HG02885 (cell line): ENCODE data around the gene TP63.
A peak's percentile ranks its signal among the peaks of the same experiment; 100 is the strongest.
"Not testable (repeated sequence)": the region's sequence is repeated elsewhere in the genome, so short reads cannot be mapped to it uniquely, and the experiment has no call there.

Experiments used
- ATAC-seq: cut with Tn5 transposase; IDR thresholded peaks from one replicate; pipeline ENCODE4 v1.9.1; 2021; ENCODE audit warnings: mild to moderate bottlenecking; ENCODE audit not compliant: unreplicated experiment, poor library complexity

The TP63 gene

GRCh38 chr3:189625071-189625470 lies 6.1 kb upstream of the TP63 start:
- ATAC-seq = no peak

- ATAC-seq = no peak
These were observed 5.6 kb upstream of the TP63 start for GRCh38 chr3:189625572-189625971.

GRCh38 chr3:189626286-189626685 lies 4.9 kb upstream of the TP63 start:
- ATAC-seq = no peak

DNA sequence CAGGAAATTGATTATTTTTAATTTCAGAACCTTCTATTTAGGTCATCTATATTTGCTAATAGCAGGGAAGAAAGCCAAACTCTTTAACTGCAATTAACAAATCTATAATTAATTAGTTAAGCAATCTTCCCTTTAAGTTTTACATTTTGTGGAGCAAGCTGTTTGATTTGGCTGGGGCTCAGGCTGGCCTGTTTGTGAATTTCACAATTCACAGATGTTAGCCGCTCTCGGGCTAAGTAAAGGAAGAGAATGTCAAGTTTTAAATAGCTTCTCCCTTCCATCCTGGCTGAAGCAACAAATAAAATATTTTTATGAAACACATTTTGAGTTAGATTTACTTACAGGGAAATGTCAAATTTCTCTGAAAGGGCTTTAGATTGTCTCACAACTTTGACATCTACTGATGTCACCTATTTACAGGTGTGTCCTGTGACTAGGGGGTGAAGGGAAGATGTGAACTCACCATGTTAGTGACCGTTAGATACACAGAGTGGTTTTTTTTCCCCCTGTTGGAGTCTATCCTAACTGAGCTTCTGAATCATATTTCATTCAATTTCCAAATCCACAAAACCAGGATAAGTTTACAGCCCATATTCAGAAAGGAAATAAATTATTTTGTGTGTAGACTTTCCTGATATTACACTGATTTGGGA lies 1.3 kb upstream of the TP63 start:
- no peak for ATAC-seq

- peak; percentile 50 for ATAC-seq
These were observed 319 bp upstream of the TP63 start for GRCh38 chr3:189630767-189631372.

DNA sequence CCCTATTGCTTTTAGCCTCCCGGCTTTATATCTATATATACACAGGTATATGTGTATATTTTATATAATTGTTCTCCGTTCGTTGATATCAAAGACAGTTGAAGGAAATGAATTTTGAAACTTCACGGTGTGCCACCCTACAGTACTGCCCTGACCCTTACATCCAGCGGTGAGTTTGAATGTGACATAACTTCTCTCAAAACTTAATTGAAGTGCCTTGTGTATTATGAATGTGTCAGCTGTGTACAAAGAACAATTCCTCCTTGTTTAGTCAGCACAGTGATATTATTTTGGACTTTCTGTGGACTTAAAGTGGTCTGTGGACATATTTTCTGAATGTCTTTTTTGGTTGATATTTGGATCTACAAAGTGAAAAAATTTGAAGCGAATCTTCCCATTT lies 220 bp downstream of the TP63 start:
- no peak for ATAC-seq

DNA sequence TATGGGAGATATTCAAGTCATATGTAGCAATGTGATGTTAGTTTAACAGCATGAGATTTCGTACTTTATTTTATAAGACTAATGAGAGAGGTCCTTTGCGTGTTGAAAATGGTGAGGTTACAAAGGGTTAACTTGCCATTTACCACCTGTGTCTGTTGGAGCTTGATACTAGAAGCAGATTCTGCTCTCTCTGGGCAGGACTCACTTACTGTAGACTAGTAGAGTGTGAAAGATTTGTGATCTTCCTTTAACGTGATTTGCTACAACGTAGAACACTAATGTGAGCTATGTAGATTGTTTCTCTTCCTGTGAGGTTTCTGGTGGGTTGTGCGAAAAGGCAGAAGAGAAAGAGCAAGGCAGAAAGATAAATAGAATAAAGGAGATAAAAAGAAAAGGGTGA lies 1.1 kb downstream of the TP63 start:
- peak; percentile 50 for ATAC-seq

GRCh38 chr3:189635339-189635738 lies 4.2 kb downstream of the TP63 start:
- no peak for ATAC-seq

GRCh38 chr3:189636048-189636447 lies 4.9 kb downstream of the TP63 start:
- no peak for ATAC-seq

DNA sequence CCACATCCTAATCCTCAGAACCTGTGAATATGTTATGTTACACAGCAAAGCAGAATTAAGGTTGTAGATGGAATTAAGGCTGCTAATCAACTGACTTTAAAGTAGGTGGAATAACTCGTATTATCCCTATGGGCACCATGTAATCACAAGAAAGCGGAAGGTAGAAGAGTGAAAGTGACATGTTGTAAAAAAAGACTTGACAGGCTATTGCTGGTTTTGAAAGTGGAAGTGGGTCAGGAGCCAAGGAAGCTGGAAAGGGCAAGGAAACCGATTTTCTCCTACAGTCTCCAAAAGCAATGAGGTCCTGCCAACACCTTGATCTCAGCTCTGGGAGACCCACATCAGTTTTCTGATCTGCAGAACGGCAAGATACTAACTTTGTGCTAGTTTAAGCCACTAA lies 6.6 kb downstream of the TP63 start:
- no peak for ATAC-seq

GRCh38 chr3:189638276-189639031 lies 7.3 kb downstream of the TP63 start:
- ATAC-seq = peak; percentile 47

DNA sequence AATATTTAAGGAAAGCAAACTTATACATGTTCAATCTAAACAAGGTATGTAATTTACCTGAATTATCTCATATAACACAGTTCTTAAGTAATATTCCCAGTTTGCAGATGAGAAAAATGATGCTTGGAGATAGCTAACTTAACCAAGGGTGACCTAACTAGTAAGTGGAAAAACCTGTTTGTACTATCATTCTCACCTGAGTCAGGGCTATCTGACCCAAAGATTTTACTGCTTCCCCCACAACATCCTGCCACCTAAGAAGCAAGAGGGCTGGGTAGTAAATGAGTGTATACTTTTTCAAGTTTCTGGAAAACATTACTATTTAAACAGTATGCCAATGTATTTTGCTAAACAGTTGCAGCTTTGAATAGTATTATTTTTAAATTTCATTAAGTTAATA lies 10.6 kb downstream of the TP63 start:
- peak; percentile 69 for ATAC-seq

DNA sequence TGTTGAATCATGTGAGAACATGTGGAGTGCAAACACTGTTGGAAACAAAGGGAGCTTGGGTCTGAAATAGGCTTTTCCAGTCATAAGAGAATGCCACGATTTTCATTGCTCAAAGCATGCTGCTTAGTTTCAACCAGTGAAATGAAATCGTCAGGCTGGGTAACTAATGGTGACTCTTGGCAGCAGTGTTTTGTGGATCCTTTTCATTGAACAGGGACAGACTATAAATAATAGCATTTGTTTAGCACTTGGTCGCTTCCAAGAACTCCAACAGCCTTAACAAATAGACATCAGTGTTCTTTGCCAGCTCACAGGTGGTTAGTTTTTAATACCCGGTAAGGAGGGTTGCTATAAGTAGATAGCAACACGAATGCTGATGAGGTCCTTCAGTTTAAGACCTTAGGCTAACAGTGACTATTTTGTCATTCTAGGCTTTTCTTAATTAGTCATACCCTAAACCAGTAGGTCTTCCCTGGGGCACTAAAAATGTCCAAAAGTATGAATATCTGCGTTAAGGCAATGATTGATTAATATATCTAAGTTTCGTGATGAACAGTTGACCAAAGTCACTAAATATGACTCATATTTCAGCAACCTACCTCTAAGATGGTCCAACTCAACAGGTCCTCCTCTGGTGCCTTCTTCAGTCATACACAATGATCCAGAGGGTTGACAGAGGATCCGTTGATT lies 15.8 kb downstream of the TP63 start:
- no peak for ATAC-seq

DNA sequence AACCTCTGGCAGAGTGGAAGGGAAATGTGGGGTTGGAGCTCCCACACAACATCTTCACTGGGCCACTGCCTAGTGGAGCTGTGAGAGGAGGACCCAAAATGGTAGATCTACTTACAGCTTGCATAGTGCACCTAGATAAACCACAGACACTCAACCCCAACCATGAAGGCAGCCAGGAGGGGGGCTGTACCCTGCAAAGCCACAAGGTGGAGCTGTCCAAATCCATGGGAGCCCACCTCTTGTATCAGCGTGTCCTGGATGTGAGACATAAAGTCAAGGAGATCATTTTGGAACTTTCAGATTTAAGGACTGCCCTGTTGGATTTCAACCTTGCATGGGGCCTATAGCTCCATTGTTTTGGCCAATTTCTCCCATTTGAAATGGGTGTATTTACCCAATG lies 20.9 kb downstream of the TP63 start:
- no peak for ATAC-seq

DNA sequence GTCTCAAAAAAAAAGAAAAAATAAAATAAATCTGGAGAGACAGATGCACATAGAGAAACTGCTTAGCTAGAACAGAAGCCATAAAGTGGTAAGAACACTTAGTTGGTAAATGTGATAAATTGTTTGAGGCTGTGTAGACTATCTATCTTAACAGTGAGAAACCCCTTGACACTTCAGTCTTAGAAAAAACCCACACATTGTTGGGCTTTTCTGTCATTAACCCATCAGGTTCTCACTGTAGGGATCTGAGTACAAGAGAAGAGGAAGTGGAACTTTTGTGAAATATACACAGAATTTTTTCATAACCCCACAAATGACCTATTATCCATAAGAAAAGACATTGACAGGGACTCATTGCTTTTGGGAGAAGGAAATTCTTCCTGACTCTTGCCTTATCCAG lies 24.4 kb downstream of the TP63 start:
- ATAC-seq = no peak

- no peak for ATAC-seq
These were observed 28.4 kb downstream of the TP63 start for GRCh38 chr3:189659571-189659970.

DNA sequence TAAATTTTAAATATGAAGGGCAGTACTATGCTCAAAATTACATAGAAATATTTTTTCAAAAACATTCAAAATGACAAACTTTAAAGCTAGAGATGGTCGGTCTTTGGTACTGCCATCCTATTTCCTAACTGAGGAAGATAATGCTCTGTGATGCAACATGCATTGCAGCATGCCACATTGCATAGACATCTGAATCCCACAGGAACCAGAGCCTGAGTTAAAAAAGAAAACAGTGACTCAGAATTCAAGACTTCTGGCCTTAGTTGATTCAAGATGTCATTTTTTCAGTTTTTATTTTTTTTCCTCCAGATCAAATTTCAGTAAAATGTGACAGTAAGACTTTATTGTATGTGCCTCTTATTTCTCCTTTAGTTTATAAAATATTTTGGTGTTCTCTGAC lies 33.1 kb downstream of the TP63 start:
- no peak for ATAC-seq

DNA sequence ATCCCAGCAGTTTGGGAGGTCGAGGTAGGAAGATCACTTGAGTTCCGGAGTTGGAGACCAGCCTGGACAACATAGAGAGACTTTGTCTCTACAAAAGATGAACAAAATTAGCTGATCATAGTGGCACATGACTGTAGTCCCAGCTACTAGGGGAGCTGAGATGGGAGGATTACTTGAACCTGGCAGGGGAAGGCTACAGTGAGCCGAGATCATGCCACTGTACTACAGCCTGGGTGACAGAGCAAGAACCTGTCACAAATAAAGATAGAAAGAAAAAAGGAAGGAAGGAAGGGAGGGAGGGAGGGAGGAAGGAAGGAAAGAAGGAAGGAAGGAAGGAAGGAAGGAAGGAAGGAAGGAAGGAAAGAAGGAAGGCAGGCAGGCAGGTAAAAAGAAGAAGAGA lies 41.2 kb downstream of the TP63 start:
- not testable (repeated sequence) for ATAC-seq

- peak; percentile 87 for ATAC-seq
These were observed 42.3 kb downstream of the TP63 start for GRCh38 chr3:189673535-189673934.

DNA sequence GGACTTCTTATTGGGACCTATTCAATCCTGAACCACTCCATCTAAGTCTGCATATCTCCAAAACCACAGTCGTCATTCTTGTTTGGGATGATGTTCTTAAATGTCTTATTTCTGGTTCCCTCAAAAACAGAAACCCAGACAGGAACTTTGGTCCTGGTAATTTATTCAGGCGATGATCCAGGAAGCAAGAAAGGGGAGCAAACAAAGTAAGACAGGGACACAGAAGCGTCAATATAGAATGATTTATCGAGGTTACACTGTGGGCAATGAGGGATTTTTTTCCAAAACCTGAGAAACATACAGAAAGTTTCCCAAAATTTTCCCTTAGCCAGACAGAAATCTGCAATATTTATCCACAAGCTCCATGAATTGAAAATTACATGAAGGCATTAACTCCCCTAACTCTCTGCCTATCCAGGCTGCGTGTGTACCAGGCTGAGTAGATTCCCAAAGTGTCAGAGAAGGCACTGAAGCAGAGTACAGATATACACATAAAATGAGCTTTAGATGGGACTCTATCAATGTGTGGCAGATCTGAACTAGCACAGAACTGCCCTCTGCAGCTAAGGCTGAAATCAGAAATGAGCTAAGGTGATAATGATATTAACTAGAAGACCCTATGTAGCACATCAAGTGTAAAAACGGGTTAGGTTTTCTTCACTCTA lies 43.2 kb downstream of the TP63 start:
- ATAC-seq = no peak

GRCh38 chr3:189677667-189678066 lies 46.5 kb downstream of the TP63 start:
- no peak for ATAC-seq
